Measurements from ENCODE around the gene MYH11. TPM values are rescaled to one million over a fixed set of nuclear protein-coding genes. Genes with fewer than 3 reads are reported as not detected.

MYH11 gene
- total RNA-seq, 1 experiment from 2014 or later, result not detected

DNA sequence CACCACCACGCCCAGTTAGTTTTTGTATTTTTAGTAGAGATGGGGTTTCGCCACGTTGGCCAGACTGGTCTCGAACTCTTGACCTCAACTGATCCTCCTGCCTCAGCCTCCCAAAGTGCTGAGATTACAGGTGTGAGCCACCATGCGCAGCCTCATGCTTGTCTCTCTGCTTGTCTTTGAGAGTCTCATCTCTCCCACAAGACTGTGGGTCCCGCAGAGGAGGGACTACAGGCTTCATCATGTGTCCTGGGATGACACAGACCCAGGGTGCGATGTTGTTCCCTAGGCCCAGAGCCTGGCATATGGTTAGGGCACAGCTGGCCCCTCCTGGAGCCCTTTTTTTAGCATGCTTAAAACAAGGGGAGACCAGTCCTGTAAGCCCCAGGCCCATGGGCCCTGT, 104.9 kb downstream of the MYH11 start:
- H3K9me3 Mint-ChIP-seq (ENCODE audit: unreplicated experiment), result no peaks in the 10 kb centered on the region
- H3K27ac Mint-ChIP-seq (ENCODE audit: low read depth, unreplicated experiment), result no peak overlapping the region
- no peaks in the 10 kb centered on the region for H3K27me3 Mint-ChIP-seq (ENCODE audit: insufficient read depth, unreplicated experiment)
- H3K4me1 Mint-ChIP-seq (ENCODE audit: insufficient read depth, unreplicated experiment), result no peaks in the 10 kb centered on the region
- no peak overlapping the region for H3K4me3 Mint-ChIP-seq (ENCODE audit: unreplicated experiment)
- CTCF ChIA-PET, result interaction anchor here (0.7 to 1.1 kb wide), 2 partner anchors 14 to 108 kb away, joined by 3 to 4 read pairs; no protein-coding TSS in a partner anchor
- H3K36me3 Mint-ChIP-seq (ENCODE audit: insufficient read depth, unreplicated experiment), result no peaks in the 10 kb centered on the region
- POLR2A ChIA-PET, result no interaction called here
- BruUV-seq (replicated peaks), result no TSS peak
- no peak for DNase-seq (ENCODE audit: unreplicated experiment)
- no peak for TF ChIP-seq CTCF (IDR thresholded peaks at IDR 0.05; ENCODE audit: unreplicated experiment)
- intact Hi-C loops (cut with micrococcal nuclease), result no loop called here

- DNase-seq (ENCODE audit: unreplicated experiment), result no peak
- no peak for TF ChIP-seq CTCF (IDR thresholded peaks at IDR 0.05; ENCODE audit: unreplicated experiment)
- no TSS peak for BruUV-seq (replicated peaks)
- Mint-ChIP-seq H3K27me3 (ENCODE audit: insufficient read depth, unreplicated experiment) (no peaks in the 10 kb centered on the region), H3K27ac (ENCODE audit: low read depth, unreplicated experiment) (no peak overlapping the region), H3K36me3 (ENCODE audit: insufficient read depth, unreplicated experiment) (no peaks in the 10 kb centered on the region), H3K4me3 (ENCODE audit: unreplicated experiment) (no peak overlapping the region), H3K4me1 (ENCODE audit: insufficient read depth, unreplicated experiment) (no peaks in the 10 kb centered on the region), H3K9me3 (ENCODE audit: unreplicated experiment) (no peaks in the 10 kb centered on the region)
- POLR2A ChIA-PET, result interaction anchor here (0.7 kb wide), 1 partner anchor 406 kb away, joined by 3 read pairs; no protein-coding TSS in a partner anchor
- CTCF ChIA-PET, result no interaction called here
- intact Hi-C loops (cut with micrococcal nuclease), result no loop called here
These were observed 106.8 kb downstream of the MYH11 start for GRCh38 chr16:15749985-15750384.

- Mint-ChIP-seq H3K4me3 (ENCODE audit: unreplicated experiment) (no peak overlapping the region), H3K27ac (ENCODE audit: low read depth, unreplicated experiment) (no peak overlapping the region), H3K4me1 (ENCODE audit: insufficient read depth, unreplicated experiment) (no peaks in the 10 kb centered on the region), H3K36me3 (ENCODE audit: insufficient read depth, unreplicated experiment) (no peaks in the 10 kb centered on the region), H3K27me3 (ENCODE audit: insufficient read depth, unreplicated experiment) (no peaks in the 10 kb centered on the region), H3K9me3 (ENCODE audit: unreplicated experiment) (no peaks in the 10 kb centered on the region)
- BruUV-seq (replicated peaks), result no TSS peak
- DNase-seq (ENCODE audit: unreplicated experiment), result no peak
- ChIA-PET CTCF (interaction anchor here (0.8 to 1.1 kb wide), 2 partner anchors 16 to 380 kb away, joined by 3 read pairs; no protein-coding TSS in a partner anchor), POLR2A (no interaction called here)
- TF ChIP-seq CTCF (IDR thresholded peaks at IDR 0.05; ENCODE audit: unreplicated experiment), result no peak
- intact Hi-C loops (cut with micrococcal nuclease), result no loop called here
These were observed 107.5 kb downstream of the MYH11 start for GRCh38 chr16:15749371-15749770.

DNA sequence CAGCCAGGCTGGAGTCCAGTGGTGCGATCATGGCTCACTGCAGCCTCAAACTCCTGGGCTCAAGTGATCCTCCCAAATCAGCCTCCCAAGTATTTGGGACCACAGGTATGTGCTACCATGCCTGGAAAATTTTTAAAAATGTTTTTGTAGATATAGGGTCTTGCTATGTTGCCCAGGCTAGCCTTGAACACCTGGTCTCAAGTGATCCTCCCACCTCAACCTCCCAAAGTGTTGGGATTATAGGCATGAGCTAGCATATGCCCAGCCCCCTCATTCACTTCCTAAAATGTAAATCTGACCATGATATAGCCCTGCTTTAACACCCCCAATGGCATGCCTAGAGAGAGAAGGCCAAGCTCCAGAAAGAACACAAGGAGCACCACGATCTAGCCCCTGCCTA, 108.2 kb downstream of the MYH11 start:
- Mint-ChIP-seq H3K4me1 (ENCODE audit: insufficient read depth, unreplicated experiment) (no peaks in the 10 kb centered on the region), H3K36me3 (ENCODE audit: insufficient read depth, unreplicated experiment) (no peaks in the 10 kb centered on the region), H3K27ac (ENCODE audit: low read depth, unreplicated experiment) (no peak overlapping the region), H3K4me3 (ENCODE audit: unreplicated experiment) (no peak overlapping the region), H3K27me3 (ENCODE audit: insufficient read depth, unreplicated experiment) (no peaks in the 10 kb centered on the region), H3K9me3 (ENCODE audit: unreplicated experiment) (no peaks in the 10 kb centered on the region)
- DNase-seq (ENCODE audit: unreplicated experiment), result no peak
- intact Hi-C loops (cut with micrococcal nuclease), result no loop called here
- CTCF ChIA-PET, result interaction anchor here (0.8 to 1.1 kb wide), 2 partner anchors 17 to 381 kb away, joined by 3 read pairs; no protein-coding TSS in a partner anchor
- POLR2A ChIA-PET, result no interaction called here
- no TSS peak for BruUV-seq (replicated peaks)
- TF ChIP-seq CTCF (IDR thresholded peaks at IDR 0.05; ENCODE audit: unreplicated experiment), result no peak
